Left lung (tissue), 10 donors: Measurements from ENCODE around the gene MVK. TPM values are rescaled to one million over a fixed set of nuclear protein-coding genes. Genes with fewer than 3 reads are reported as not detected.

ENCODE experiments used
- ATAC-seq: fragments of 200-7000 bp; cut with Tn5 transposase; one replicate; pipeline ENCODE4 v1.9.1; 2020; ENCODE audit warnings: moderate library complexity
- DNase-seq, 4 donors: peaks; one replicate each; pipeline ENCODE4 v3.0.0-alpha.2; 2013 to 2020
- H3K27ac ChIP-seq, 2 donors: fragments of 200-600 bp; sonication (generic) in 1 of 2; one replicate each; pipeline versions ENCODE4 v1.5.0 to v1.8.0; 2020 to 2021
- H3K27me3 ChIP-seq, 2 donors: fragments of 200-600 bp; sonication (generic) in 1 of 2; one replicate each; pipeline versions ENCODE4 v1.5.0 to v1.8.0; 2020 to 2021
- H3K36me3 ChIP-seq, 2 donors: fragments of 200-600 bp; sonication (generic) in 1 of 2; one replicate each; pipeline versions ENCODE4 v1.5.0 to v1.8.0; 2020 to 2021
- H3K4me1 ChIP-seq, 2 donors: fragments of 200-600 bp; one replicate each; pipeline ENCODE4 v1.8.0; 2021
- H3K4me3 ChIP-seq, 2 donors: fragments of 200-600 bp; sonication (generic) in 1 of 2; one replicate each; pipeline versions ENCODE4 v1.5.0 to v1.8.0; 2020 to 2021; ENCODE audit warnings: mild to moderate bottlenecking in 1 of 2
- H3K9me3 ChIP-seq, 2 donors: fragments of 200-600 bp; sonication (generic) in 1 of 2; one replicate each; pipeline versions ENCODE4 v1.5.0 to v1.8.0; 2020 to 2021
- CTCF ChIP-seq, 2 donors: fragments of 200-600 bp; sonication (generic) in 1 of 2; IDR thresholded peaks; one replicate each; pipeline versions ENCODE4 v1.5.0 to v1.8.0; 2021; ENCODE audit warnings: antibody characterized with exemption in 2 of 2
- intact Hi-C, 2 donors: fragments of 100-400 bp; cut with DNase I; formaldehyde crosslinking; loops; one replicate each; pipeline versions ENCODE4 v1.11.2 to v1.14.2; 2022
- polyA plus RNA-seq, 6 donors: library from polyadenylated mRNA; unstranded; fragments of 120-200 nt; gene quantifications; one replicate each; pipeline ENCODE4 v1.2.1, GENCODE V29; 2013; ENCODE audit not compliant: insufficient read length in 6 of 6
- total RNA-seq, 2 donors: library from RNA; stranded (reverse); fragmentation: NEBNext Ultra II Directional; extraction: Animal tissue kit (Norgen Biotek cat#: 25700); gene quantifications; one replicate each; pipeline ENCODE4 v1.2.1, GENCODE V29; 2021
- donor health status: DM: no; HTN: yes; CAD: no.
- donor health status: DM: no; HTN: no; CAD: no.

The MVK gene
- total and polyA plus RNA-seq, 8 donors, result 11.1 to 46.1 (median 16.3) TPM

GRCh38 chr12:109608793-109609192 lies 35.2 kb downstream of the MVK start:
- Histone ChIP-seq H3K27me3 (peaks cover 5 to 59% of the 10 kb centered on the region in 2 donors), H3K4me1 (no peaks in the 10 kb centered on the region), H3K4me3 (no peak overlapping the region), H3K36me3 (no peaks in the 10 kb centered on the region), H3K9me3 (no peaks in the 10 kb centered on the region), H3K27ac (no peak overlapping the region)
- no peak for TF ChIP-seq CTCF (IDR thresholded peaks at IDR 0.05)
- intact Hi-C loops, result no loop called here
- DNase-seq (no peak), ATAC-seq (no peak)

- DNase-seq (no peak), ATAC-seq (no peak)
- Histone ChIP-seq H3K36me3 (no peaks in the 10 kb centered on the region), H3K9me3 (no peaks in the 10 kb centered on the region), H3K4me3 (no peak overlapping the region), H3K27me3 (peaks cover 5 to 64% of the 10 kb centered on the region in 2 donors), H3K27ac (no peak overlapping the region), H3K4me1 (no peaks in the 10 kb centered on the region)
- TF ChIP-seq CTCF (IDR thresholded peaks at IDR 0.05), result no peak
- intact Hi-C loops, result no loop called here
Observed at GRCh38 chr12:109609342-109609741, 35.7 kb downstream of the MVK start.

- no peaks in the 10 kb centered on the region for H3K4me1 ChIP-seq
- DNase-seq (no peak), ATAC-seq (no peak)
- H3K36me3 ChIP-seq, result no peaks in the 10 kb centered on the region
- H3K9me3 ChIP-seq, result no peaks in the 10 kb centered on the region
- no peak for TF ChIP-seq CTCF (IDR thresholded peaks at IDR 0.05)
- intact Hi-C loops, result no loop called here
- no peak overlapping the region for H3K27ac ChIP-seq
- H3K27me3 ChIP-seq, result peaks cover 5 to 68% of the 10 kb centered on the region in 2 donors
- no peak overlapping the region for H3K4me3 ChIP-seq
Observed at GRCh38 chr12:109610523-109610922, 36.9 kb downstream of the MVK start.

- no peaks in the 10 kb centered on the region for H3K36me3 ChIP-seq
- H3K4me1 ChIP-seq, result no peaks in the 10 kb centered on the region
- no peak for DNase-seq
- intact Hi-C loops, result no loop called here
- TF ChIP-seq CTCF (IDR thresholded peaks at IDR 0.05), result no peak
- ATAC-seq, result no peak
- no peak overlapping the region for H3K27ac ChIP-seq
- H3K9me3 ChIP-seq, result no peaks in the 10 kb centered on the region
- peaks cover 5 to 69% of the 10 kb centered on the region in 2 donors for H3K27me3 ChIP-seq
- H3K4me3 ChIP-seq, result no peak overlapping the region
Observed at GRCh38 chr12:109611223-109611622, 37.6 kb downstream of the MVK start.

GRCh38 chr12:109612003-109612402 lies 38.4 kb downstream of the MVK start:
- Histone ChIP-seq H3K36me3 (no peaks in the 10 kb centered on the region), H3K4me3 (no peak overlapping the region), H3K9me3 (no peaks in the 10 kb centered on the region), H3K27me3 (peaks cover 5 to 67% of the 10 kb centered on the region in 2 donors), H3K27ac (no peak overlapping the region), H3K4me1 (no peaks in the 10 kb centered on the region)
- intact Hi-C loops, result no loop called here
- ATAC-seq, result no peak
- no peak for TF ChIP-seq CTCF (IDR thresholded peaks at IDR 0.05)
- DNase-seq, result no peak
